ENCODE results near the gene CACNG5.

CACNG5 gene

DNA sequence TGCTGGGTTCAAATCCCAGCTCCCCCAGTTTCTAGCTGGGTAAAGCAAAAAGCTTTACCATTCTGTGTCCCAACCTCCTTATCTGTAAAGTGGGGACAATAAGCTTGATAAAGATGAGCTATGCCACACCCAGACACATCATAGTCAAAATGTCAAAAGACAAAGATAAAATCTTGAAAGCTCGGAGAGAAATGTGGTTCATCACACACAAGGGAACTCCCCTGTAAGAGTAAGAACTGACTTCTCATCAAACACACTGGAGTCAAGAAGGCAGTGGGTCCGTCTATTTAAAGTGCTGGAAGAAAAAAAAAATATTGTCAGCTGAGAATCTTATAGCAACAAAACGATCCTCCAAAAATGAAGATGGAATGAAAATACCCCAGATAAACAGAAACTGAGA lies 25.3 kb downstream of the CACNG5 start:
- Histone ChIP-seq H3K4me3 (ENCODE audit: control insufficient read depth in 1 of 7, extremely low read depth in 1 of 7, insufficient read depth in 4 of 7, low read depth in 2 of 7, low read length in 6 of 7) (no peak overlapping the region), H3K27ac (ENCODE audit: insufficient read depth in 1 of 2, low read depth in 1 of 2, low read length in 2 of 2, poor library complexity in 1 of 2, severe bottlenecking in 2 of 2) (no peak overlapping the region), H3K4me1 (ENCODE audit: control extremely low read depth in 1 of 4, control insufficient read depth in 4 of 4, insufficient read depth in 4 of 4, low read length in 3 of 4) (no peaks in the 10 kb centered on the region), H3K27me3 (replicated peaks in 2 of 5; ENCODE audit: control insufficient read depth in 4 of 5, insufficient read depth in 5 of 5, low read length in 4 of 5) (peaks cover 4 to 21% (median 5%) of the 10 kb centered on the region in 5 experiments), H3K9me3 (ENCODE audit: control extremely low read depth in 1 of 5, control insufficient read depth in 4 of 5, insufficient read depth in 2 of 5, low read depth in 1 of 5, low read length in 4 of 5) (peaks cover 0 to 9% (median 5%) of the 10 kb centered on the region in 5 experiments), H3K36me3 (ENCODE audit: control insufficient read depth in 4 of 4, insufficient read depth in 4 of 4, low read length in 3 of 4) (no peaks in the 10 kb centered on the region)
- CTCF ChIA-PET, result interaction anchor here (0.6 kb wide), 1 partner anchor 135 kb away, joined by 4 read pairs; no protein-coding TSS in a partner anchor
- DNase-seq, result no peak
- WGBS (ENCODE audit: insufficient coverage), result 86% methylated on average over 1 of the region's 3 CpGs
- POLR2A ChIA-PET, result no interaction called here

DNA sequence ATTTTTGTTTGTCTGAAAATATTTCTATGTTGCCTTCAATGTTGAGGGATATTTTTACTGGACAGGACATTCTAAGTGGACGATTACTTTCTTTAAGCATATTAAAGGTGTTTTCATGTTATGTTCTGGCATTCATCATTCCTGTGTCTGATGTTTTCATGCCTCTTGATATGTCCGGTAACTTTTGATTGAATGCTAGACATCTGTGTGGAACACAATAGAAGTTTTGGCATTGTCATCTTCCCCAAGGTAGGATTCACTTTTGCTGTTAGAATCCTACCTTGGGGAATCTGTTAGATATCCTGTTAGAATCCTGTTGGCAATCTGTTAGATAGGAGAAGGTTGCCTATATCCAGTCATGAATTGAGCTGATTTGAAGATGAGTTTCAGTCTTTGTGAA lies 28.9 kb downstream of the CACNG5 start:
- ChIA-PET POLR2A (no interaction called here), CTCF (no interaction called here)
- WGBS (ENCODE audit: insufficient coverage), result 83% methylated on average over 2 of the region's 2 CpGs
- peaks cover 2 to 18% (median 5%) of the 10 kb centered on the region in 5 experiments for H3K27me3 ChIP-seq (replicated peaks in 2 of 5; ENCODE audit: control insufficient read depth in 4 of 5, insufficient read depth in 5 of 5, low read length in 4 of 5)
- no peaks in the 10 kb centered on the region for H3K4me1 ChIP-seq (ENCODE audit: control extremely low read depth in 1 of 4, control insufficient read depth in 4 of 4, insufficient read depth in 4 of 4, low read length in 3 of 4)
- H3K36me3 ChIP-seq (ENCODE audit: control insufficient read depth in 4 of 4, insufficient read depth in 4 of 4, low read length in 3 of 4), result no peaks in the 10 kb centered on the region
- no peak overlapping the region for H3K27ac ChIP-seq (ENCODE audit: insufficient read depth in 1 of 2, low read depth in 1 of 2, low read length in 2 of 2, poor library complexity in 1 of 2, severe bottlenecking in 2 of 2)
- DNase-seq, result no peak
- H3K4me3 ChIP-seq (ENCODE audit: control insufficient read depth in 1 of 7, extremely low read depth in 1 of 7, insufficient read depth in 4 of 7, low read depth in 2 of 7, low read length in 6 of 7), result no peak overlapping the region
- peaks cover 0 to 12% (median 5%) of the 10 kb centered on the region in 5 experiments for H3K9me3 ChIP-seq (ENCODE audit: control extremely low read depth in 1 of 5, control insufficient read depth in 4 of 5, insufficient read depth in 2 of 5, low read depth in 1 of 5, low read length in 4 of 5)

DNA sequence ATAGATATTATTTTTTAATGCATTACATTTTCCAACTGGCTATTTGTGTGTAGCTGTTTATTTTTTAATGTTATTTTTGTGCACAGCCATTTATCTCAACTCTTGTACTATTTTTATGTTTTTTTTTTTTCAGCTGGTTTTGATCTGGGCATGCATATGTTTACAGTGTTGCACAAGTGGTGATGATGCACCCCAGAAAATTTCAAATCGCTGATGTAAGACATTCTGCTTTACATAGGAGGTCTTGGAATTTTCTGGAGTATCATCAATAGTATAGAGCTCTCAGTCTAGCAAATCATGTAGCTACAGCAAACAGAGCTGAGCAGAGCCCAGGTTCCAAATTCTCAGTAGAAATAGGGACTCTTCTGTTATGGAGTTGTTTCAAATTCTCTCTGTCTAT lies 30.2 kb downstream of the CACNG5 start:
- no peaks in the 10 kb centered on the region for H3K36me3 ChIP-seq (ENCODE audit: control insufficient read depth in 4 of 4, insufficient read depth in 4 of 4, low read length in 3 of 4)
- WGBS (ENCODE audit: insufficient coverage), result no CpG with 5 or more reads among the region's 1 CpG
- peaks cover 0 to 17% (median 5%) of the 10 kb centered on the region in 5 experiments for H3K9me3 ChIP-seq (ENCODE audit: control extremely low read depth in 1 of 5, control insufficient read depth in 4 of 5, insufficient read depth in 2 of 5, low read depth in 1 of 5, low read length in 4 of 5)
- H3K27ac ChIP-seq (ENCODE audit: insufficient read depth in 1 of 2, low read depth in 1 of 2, low read length in 2 of 2, poor library complexity in 1 of 2, severe bottlenecking in 2 of 2), result no peak overlapping the region
- no peak overlapping the region for H3K4me3 ChIP-seq (ENCODE audit: control insufficient read depth in 1 of 7, extremely low read depth in 1 of 7, insufficient read depth in 4 of 7, low read depth in 2 of 7, low read length in 6 of 7)
- DNase-seq, result no peak
- ChIA-PET CTCF (no interaction called here), POLR2A (no interaction called here)
- peaks cover 0 to 9% (median 5%) of the 10 kb centered on the region in 5 experiments for H3K27me3 ChIP-seq (replicated peaks in 2 of 5; ENCODE audit: control insufficient read depth in 4 of 5, insufficient read depth in 5 of 5, low read length in 4 of 5)
- H3K4me1 ChIP-seq (ENCODE audit: control extremely low read depth in 1 of 4, control insufficient read depth in 4 of 4, insufficient read depth in 4 of 4, low read length in 3 of 4), result no peaks in the 10 kb centered on the region

DNA sequence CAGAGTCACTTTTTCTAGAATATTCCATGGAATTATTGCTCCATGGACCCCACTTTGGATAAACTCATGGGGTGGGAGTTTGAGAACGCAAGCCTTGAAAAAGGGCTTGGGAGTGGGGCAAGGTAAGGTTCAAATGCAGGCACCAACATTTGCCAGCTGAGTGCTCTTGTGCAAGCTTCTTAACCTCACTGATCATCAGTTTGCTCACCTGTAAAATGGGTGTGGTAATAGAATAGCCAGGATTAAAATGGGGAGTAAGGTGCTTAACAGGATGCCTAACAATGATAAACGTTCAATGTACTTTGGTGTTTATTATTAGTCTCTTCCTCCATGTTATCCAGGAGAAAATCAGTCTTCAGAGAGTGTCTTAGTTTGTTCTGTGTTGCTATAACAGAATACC lies 39.0 kb downstream of the CACNG5 start:
- CTCF ChIA-PET, result no interaction called here
- Histone ChIP-seq H3K9me3 (ENCODE audit: control extremely low read depth in 1 of 5, control insufficient read depth in 4 of 5, insufficient read depth in 2 of 5, low read depth in 1 of 5, low read length in 4 of 5) (peaks cover 0 to 12% (median 6%) of the 10 kb centered on the region in 5 experiments), H3K4me1 (ENCODE audit: control extremely low read depth in 1 of 4, control insufficient read depth in 4 of 4, insufficient read depth in 4 of 4, low read length in 3 of 4) (no peaks in the 10 kb centered on the region), H3K27ac (ENCODE audit: insufficient read depth in 1 of 2, low read depth in 1 of 2, low read length in 2 of 2, poor library complexity in 1 of 2, severe bottlenecking in 2 of 2) (no peak overlapping the region), H3K4me3 (ENCODE audit: control insufficient read depth in 1 of 7, extremely low read depth in 1 of 7, insufficient read depth in 4 of 7, low read depth in 2 of 7, low read length in 6 of 7) (no peak overlapping the region), H3K27me3 (replicated peaks in 2 of 5; ENCODE audit: control insufficient read depth in 4 of 5, insufficient read depth in 5 of 5, low read length in 4 of 5) (peaks cover 0 to 35% (median 1%) of the 10 kb centered on the region in 5 experiments), H3K36me3 (ENCODE audit: control insufficient read depth in 4 of 4, insufficient read depth in 4 of 4, low read length in 3 of 4) (no peaks in the 10 kb centered on the region)
- no peak for DNase-seq
- POLR2A ChIA-PET, result no interaction called here
- WGBS (ENCODE audit: insufficient coverage), result no CpG with 5 or more reads among the region's 2 CpGs

DNA sequence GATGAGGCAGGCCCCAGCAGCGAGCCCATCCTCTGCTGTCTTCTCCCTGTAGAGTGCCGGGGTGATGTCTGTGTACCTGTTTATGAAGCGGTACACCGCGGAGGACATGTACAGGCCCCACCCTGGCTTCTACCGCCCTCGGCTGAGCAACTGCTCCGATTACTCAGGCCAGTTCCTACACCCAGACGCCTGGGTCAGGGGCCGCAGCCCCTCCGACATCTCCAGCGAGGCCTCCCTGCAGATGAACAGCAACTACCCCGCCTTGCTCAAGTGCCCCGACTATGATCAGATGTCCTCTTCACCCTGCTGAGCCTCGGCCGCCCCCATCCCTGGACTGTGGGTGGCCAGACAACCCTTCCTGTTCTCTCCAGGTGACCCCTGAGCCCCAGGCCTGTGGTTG lies 50.0 kb downstream of the CACNG5 start:
- ChIA-PET POLR2A (no interaction called here), CTCF (no interaction called here)
- no peak overlapping the region for H3K27ac ChIP-seq (ENCODE audit: insufficient read depth in 1 of 2, low read depth in 1 of 2, low read length in 2 of 2, poor library complexity in 1 of 2, severe bottlenecking in 2 of 2)
- H3K27me3 ChIP-seq (replicated peaks in 2 of 5; ENCODE audit: control insufficient read depth in 4 of 5, insufficient read depth in 5 of 5, low read length in 4 of 5), result peaks cover 0 to 6% (median 2%) of the 10 kb centered on the region in 5 experiments
- H3K9me3 ChIP-seq (ENCODE audit: control extremely low read depth in 1 of 5, control insufficient read depth in 4 of 5, insufficient read depth in 2 of 5, low read depth in 1 of 5, low read length in 4 of 5), result peaks cover 0 to 8% (median 3%) of the 10 kb centered on the region in 5 experiments
- H3K36me3 ChIP-seq (ENCODE audit: control insufficient read depth in 4 of 4, insufficient read depth in 4 of 4, low read length in 3 of 4), result no peaks in the 10 kb centered on the region
- H3K4me1 ChIP-seq (ENCODE audit: control extremely low read depth in 1 of 4, control insufficient read depth in 4 of 4, insufficient read depth in 4 of 4, low read length in 3 of 4), result no peaks in the 10 kb centered on the region
- no peak for DNase-seq
- H3K4me3 ChIP-seq (ENCODE audit: control insufficient read depth in 1 of 7, extremely low read depth in 1 of 7, insufficient read depth in 4 of 7, low read depth in 2 of 7, low read length in 6 of 7), result no peak overlapping the region
- 93% methylated on average over 15 of the region's 16 CpGs for WGBS (ENCODE audit: insufficient coverage)

DNA sequence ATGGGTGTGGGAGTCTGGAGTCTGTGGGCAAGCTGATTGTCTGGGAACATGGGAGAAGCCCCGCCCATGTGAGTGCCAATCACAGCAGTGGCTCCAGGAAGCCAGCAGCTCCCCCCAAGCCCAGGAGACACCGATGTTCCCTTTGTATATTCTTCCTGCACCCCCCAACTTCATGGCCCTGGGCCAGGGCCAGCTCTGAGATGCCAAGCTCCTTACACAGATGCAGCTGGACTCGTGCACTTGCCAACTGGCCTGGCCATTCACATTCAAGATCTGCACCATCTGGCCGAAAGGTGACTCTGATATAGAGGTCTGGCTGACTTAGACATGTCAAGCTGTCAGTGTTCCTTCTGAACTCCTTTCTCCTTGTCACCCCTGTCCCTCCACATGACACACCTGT lies 50.5 kb downstream of the CACNG5 start:
- Histone ChIP-seq H3K4me3 (ENCODE audit: control insufficient read depth in 1 of 7, extremely low read depth in 1 of 7, insufficient read depth in 4 of 7, low read depth in 2 of 7, low read length in 6 of 7) (no peak overlapping the region), H3K27me3 (replicated peaks in 2 of 5; ENCODE audit: control insufficient read depth in 4 of 5, insufficient read depth in 5 of 5, low read length in 4 of 5) (peaks cover 0 to 6% (median 2%) of the 10 kb centered on the region in 5 experiments), H3K9me3 (ENCODE audit: control extremely low read depth in 1 of 5, control insufficient read depth in 4 of 5, insufficient read depth in 2 of 5, low read depth in 1 of 5, low read length in 4 of 5) (peaks cover 0 to 5% (median 3%) of the 10 kb centered on the region in 5 experiments), H3K27ac (ENCODE audit: insufficient read depth in 1 of 2, low read depth in 1 of 2, low read length in 2 of 2, poor library complexity in 1 of 2, severe bottlenecking in 2 of 2) (no peak overlapping the region), H3K36me3 (ENCODE audit: control insufficient read depth in 4 of 4, insufficient read depth in 4 of 4, low read length in 3 of 4) (no peaks in the 10 kb centered on the region), H3K4me1 (ENCODE audit: control extremely low read depth in 1 of 4, control insufficient read depth in 4 of 4, insufficient read depth in 4 of 4, low read length in 3 of 4) (no peaks in the 10 kb centered on the region)
- 92% methylated on average over 4 of the region's 4 CpGs for WGBS (ENCODE audit: insufficient coverage)
- ChIA-PET POLR2A (no interaction called here), CTCF (no interaction called here)
- no peak for DNase-seq

DNA sequence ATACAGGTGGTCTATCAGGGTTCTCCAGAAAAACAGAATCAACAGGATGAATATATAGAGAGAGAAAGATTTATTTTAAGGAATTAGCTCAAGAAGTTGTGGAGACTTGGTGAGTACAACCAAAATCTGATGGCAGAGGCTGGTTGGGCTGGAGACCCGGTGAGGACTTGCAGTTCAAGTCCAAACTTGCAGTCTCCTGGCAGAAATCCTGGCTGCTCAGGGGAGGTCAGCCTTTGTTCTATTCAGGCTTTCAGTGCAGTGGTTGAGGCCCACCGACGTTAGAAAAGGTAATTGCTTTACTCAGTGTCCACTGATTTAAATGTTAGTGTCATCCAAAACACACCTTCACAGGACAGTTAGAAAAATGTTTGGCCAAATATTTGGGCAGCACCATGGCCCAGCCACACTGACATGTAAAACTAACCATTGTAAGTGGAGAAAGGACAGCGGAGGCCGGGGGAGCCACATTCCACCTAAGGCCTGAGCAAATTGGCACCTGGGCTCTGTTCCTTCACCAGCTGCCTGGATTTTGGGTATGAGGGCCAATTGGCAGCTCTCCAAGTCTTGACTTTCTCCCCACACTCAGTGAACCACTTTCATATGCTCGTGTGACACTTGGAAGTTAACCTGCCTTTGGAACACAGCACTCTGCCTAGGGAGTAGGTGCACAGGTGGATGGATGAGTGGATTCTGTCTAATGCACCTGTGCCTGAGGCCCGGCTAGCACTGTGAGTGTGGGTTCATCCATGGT lies 54.7 kb downstream of the CACNG5 start:
- 100% methylated on average over 2 of the region's 7 CpGs for WGBS (ENCODE audit: insufficient coverage)
- H3K4me3 ChIP-seq (ENCODE audit: control insufficient read depth in 1 of 7, extremely low read depth in 1 of 7, insufficient read depth in 4 of 7, low read depth in 2 of 7, low read length in 6 of 7), result no peak overlapping the region
- H3K27me3 ChIP-seq (replicated peaks in 2 of 5; ENCODE audit: control insufficient read depth in 4 of 5, insufficient read depth in 5 of 5, low read length in 4 of 5), result peaks cover 0 to 9% (median 0%) of the 10 kb centered on the region in 5 experiments
- no peak overlapping the region for H3K27ac ChIP-seq (ENCODE audit: insufficient read depth in 1 of 2, low read depth in 1 of 2, low read length in 2 of 2, poor library complexity in 1 of 2, severe bottlenecking in 2 of 2)
- POLR2A ChIA-PET, result no interaction called here
- no peaks in the 10 kb centered on the region for H3K4me1 ChIP-seq (ENCODE audit: control extremely low read depth in 1 of 4, control insufficient read depth in 4 of 4, insufficient read depth in 4 of 4, low read length in 3 of 4)
- no peak for DNase-seq
- no peaks in the 10 kb centered on the region for H3K36me3 ChIP-seq (ENCODE audit: control insufficient read depth in 4 of 4, insufficient read depth in 4 of 4, low read length in 3 of 4)
- CTCF ChIA-PET, result no interaction called here
- no peaks in the 10 kb centered on the region for H3K9me3 ChIP-seq (ENCODE audit: control extremely low read depth in 1 of 5, control insufficient read depth in 4 of 5, insufficient read depth in 2 of 5, low read depth in 1 of 5, low read length in 4 of 5)
